HG03439 (cell line): ENCODE measurements around the gene LRIG3.
"Not testable (repeated sequence)": the region's sequence is repeated elsewhere in the genome, so short reads cannot be mapped to it uniquely, and the experiment has no call there.

Experiments
- ATAC-seq: cut with Tn5 transposase; IDR thresholded peaks from one replicate; pipeline ENCODE4 v1.9.1; 2021; ENCODE audit warnings: mild to moderate bottlenecking, moderate library complexity; ENCODE audit not compliant: unreplicated experiment

LRIG3 gene

GRCh38 chr12:58860056-58860787 is 60.1 kb downstream of the LRIG3 start:
- no peak for ATAC-seq

GRCh38 chr12:58858030-58858429 is 62.3 kb downstream of the LRIG3 start:
- ATAC-seq = no peak

- not testable (repeated sequence) for ATAC-seq
These were observed 63.1 kb downstream of the LRIG3 start for GRCh38 chr12:58857206-58857605.

GRCh38 chr12:58855630-58856029 is 64.7 kb downstream of the LRIG3 start:
- not testable (repeated sequence) for ATAC-seq

DNA sequence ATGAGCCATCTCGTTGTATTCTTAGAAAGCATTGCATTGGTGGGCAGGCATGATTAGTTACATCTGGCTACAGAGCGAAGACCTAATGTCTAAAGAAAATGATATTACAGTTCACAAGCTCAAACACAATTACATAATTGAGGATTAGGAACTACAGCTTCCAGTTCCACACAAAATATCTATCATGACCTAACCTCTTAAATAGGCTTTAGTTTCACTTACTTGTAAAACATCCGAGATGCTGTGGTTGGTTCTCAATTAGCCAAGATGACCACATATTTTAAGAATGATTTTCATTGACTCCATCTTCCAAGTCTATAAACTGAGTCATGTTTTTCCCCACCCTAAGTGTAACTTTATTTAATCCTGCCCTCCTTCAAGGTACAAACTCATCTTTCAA is 69.5 kb downstream of the LRIG3 start:
- no peak for ATAC-seq

- no peak for ATAC-seq
These were observed 72.3 kb downstream of the LRIG3 start for GRCh38 chr12:58847901-58848600.

GRCh38 chr12:58844161-58844560 is 76.1 kb downstream of the LRIG3 start:
- ATAC-seq = no peak

DNA sequence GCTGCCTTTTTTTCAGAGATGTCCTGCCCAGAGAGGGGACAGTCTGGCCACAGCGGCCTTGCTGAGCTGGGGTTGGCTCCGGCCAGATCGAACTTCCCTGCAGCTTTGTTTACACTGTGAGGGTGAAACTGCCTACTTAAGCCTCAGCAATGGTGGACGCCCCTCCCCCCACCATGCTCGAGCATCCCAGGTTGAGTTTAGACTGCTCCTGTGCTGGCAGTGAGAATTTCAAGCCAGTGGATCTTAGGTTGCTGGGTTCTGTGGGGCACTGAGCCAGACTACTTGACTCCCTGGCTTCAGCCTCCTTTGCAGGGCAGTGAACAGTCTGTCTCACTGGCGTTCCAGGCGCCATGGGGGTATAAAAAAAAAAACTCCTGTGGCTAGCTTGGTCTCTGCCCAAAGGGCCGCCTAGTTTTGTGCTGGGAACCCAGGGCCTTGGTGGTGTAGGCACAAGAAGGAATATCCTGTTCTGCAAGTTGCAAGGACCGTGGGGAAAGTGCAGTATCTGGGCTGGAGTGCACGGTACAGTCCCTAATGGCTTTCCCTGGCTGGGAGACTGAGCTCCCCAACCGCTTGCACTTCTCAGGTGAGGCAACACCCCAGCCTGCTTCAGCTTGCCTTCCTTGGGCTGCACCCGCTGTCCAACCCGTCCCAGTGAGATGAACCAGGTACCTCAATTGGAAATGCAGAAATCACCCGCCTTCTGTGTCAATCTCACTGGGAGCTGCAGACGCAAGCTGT is 79.1 kb downstream of the LRIG3 start:
- ATAC-seq = no peak

DNA sequence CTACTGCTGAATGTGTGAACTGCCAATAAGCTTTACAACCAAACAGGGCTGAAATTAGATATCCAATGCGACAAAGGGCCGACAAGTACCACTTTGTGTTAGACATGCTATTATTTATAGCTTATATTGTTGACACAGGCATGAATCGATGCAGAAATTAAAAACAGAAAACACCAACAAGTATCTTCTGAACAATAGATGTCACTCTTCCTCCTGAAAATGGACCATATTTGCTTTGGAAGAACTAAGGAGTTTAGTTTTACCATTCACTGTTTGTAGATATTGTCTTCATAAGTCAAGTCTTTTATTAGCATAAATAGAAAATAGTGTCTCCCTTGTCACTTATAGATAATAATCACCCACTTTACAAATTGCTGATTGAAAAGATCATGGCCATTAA is 86.5 kb downstream of the LRIG3 start:
- no peak for ATAC-seq

DNA sequence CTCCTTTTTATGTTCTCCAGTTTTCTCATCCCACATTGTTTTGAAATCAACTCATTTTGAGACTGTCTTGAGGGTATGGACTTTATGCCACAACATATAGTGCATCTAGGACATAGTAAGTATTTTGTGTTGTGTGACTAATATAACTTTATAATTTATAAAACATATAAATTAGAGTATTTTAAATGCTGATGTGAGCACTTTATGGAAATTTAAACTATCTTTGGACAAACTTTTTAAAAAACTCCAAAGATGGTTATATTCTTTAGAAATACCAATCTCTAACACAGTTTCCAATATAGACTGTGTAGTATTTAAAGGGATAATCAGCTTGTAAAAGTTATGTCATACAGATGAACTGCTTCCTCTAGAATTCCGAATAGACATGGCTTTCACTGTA is 87.4 kb downstream of the LRIG3 start:
- no peak for ATAC-seq
